ENCODE data around the gene MBTPS1. TPM values are rescaled to one million over a fixed set of nuclear protein-coding genes. Genes with fewer than 3 reads are reported as not detected.

The MBTPS1 gene
- total and polyA plus RNA-seq, 12 donors, result 61.5 to 132 (median 83.6) TPM

GRCh38 chr16:84075376-84075775 is 41.4 kb downstream of the MBTPS1 start:
- H3K36me3 ChIP-seq (replicated peaks in 1 of 2), result peaks cover 0 to 68% of the 10 kb centered on the region in 2 donors
- WGBS, 4 donors, result 88 to 93% (median 90%) methylated on average over 11 of the region's 11 CpGs

GRCh38 chr16:84074721-84075120 is 42.0 kb downstream of the MBTPS1 start:
- 82 to 90% (median 85%) methylated on average over 2 to 3 of the region's 3 CpGs for WGBS, 4 donors
- Histone ChIP-seq H3K27me3 (no peaks in the 10 kb centered on the region), H3K4me3 (no peak overlapping the region), H3K9me3 (replicated peaks in 1 of 3) (no peaks in the 10 kb centered on the region), H3K36me3 (replicated peaks in 1 of 2) (peaks cover 0 to 68% of the 10 kb centered on the region in 2 donors), H3K4me1 (replicated peaks in 1 of 2) (peaks cover 0 to 2% of the 10 kb centered on the region in 2 donors), H3K27ac (no peak overlapping the region)
- DNase-seq, result no peak
- intact Hi-C loops (cut with DNase I), result no loop called here
- TF ChIP-seq POLR2A (IDR thresholded peaks at IDR 0.05), result no peak
- no peak for TF ChIP-seq CTCF (IDR thresholded peaks at IDR 0.05)

More at GRCh38 chr16:84075376-84075775, 41.4 kb downstream of the MBTPS1 start:
- Histone ChIP-seq H3K4me3 (no peak overlapping the region), H3K27me3 (no peaks in the 10 kb centered on the region), H3K9me3 (replicated peaks in 1 of 3) (no peaks in the 10 kb centered on the region), H3K4me1 (replicated peaks in 1 of 2) (peaks cover 0 to 8% of the 10 kb centered on the region in 2 donors), H3K27ac (no peak overlapping the region)
- intact Hi-C loops (cut with DNase I), result no loop called here
- TF ChIP-seq POLR2A (IDR thresholded peaks at IDR 0.05) (no peak), CTCF (IDR thresholded peaks at IDR 0.05) (no peak)
- DNase-seq, result no peak

GRCh38 chr16:84072014-84072413 is 44.7 kb downstream of the MBTPS1 start:
- peak in 1 of 7 donors; percentile 50 for DNase-seq
- intact Hi-C loops (cut with DNase I), result no loop called here
- Histone ChIP-seq H3K9me3 (replicated peaks in 1 of 3) (no peaks in the 10 kb centered on the region), H3K4me3 (no peak overlapping the region), H3K27me3 (no peaks in the 10 kb centered on the region), H3K36me3 (replicated peaks in 1 of 2) (peaks cover 0 to 86% of the 10 kb centered on the region in 2 donors), H3K4me1 (replicated peaks in 1 of 2) (no peaks in the 10 kb centered on the region), H3K27ac (no peak overlapping the region)
- TF ChIP-seq CTCF (IDR thresholded peaks at IDR 0.05), result no peak
- TF ChIP-seq POLR2A (IDR thresholded peaks at IDR 0.05), result no peak
- 84 to 96% (median 90%) methylated on average over 10 of the region's 10 CpGs for WGBS, 4 donors

- H3K4me3 ChIP-seq, result no peak overlapping the region
- H3K36me3 ChIP-seq (replicated peaks in 1 of 2), result peaks cover 0 to 94% of the 10 kb centered on the region in 2 donors
- intact Hi-C loops (cut with DNase I), result no loop called here
- TF ChIP-seq POLR2A (IDR thresholded peaks at IDR 0.05) (no peak), CTCF (IDR thresholded peaks at IDR 0.05) (no peak)
- H3K4me1 ChIP-seq (replicated peaks in 1 of 2), result no peaks in the 10 kb centered on the region
- no peaks in the 10 kb centered on the region for H3K27me3 ChIP-seq
- no peak overlapping the region for H3K27ac ChIP-seq
- DNase-seq, result no peak
- 83 to 92% (median 87%) methylated on average over 8 of the region's 8 CpGs for WGBS, 4 donors
- no peaks in the 10 kb centered on the region for H3K9me3 ChIP-seq (replicated peaks in 1 of 3)
Measured at GRCh38 chr16:84071121-84071520, 45.6 kb downstream of the MBTPS1 start.

Data from adrenal gland (tissue), 12 donors.